Skeletal muscle satellite cell (primary cell): Measurements from ENCODE around the gene PJA2. TPM values are rescaled to one million over a fixed set of nuclear protein-coding genes. Genes with fewer than 3 reads are reported as not detected.
A peak's percentile ranks its signal among the peaks of the same experiment; 100 is the strongest.
"Not testable (repeated sequence)": the region's sequence is repeated elsewhere in the genome, so short reads cannot be mapped to it uniquely, and the experiment has no call there.

Source experiments
- H3K27me3 ChIP-seq: 2 replicates; pipeline ENCODE4 v1.7.0; 2013; ENCODE audit warnings: low read length; ENCODE audit not compliant: control insufficient read depth, insufficient read depth
- H3K36me3 ChIP-seq: 2 replicates; pipeline ENCODE4 v1.7.0; 2013; ENCODE audit warnings: mild to moderate bottlenecking, control low read depth, low read length; ENCODE audit not compliant: insufficient read depth
- H3K4me1 ChIP-seq: 2 replicates; pipeline ENCODE4 v1.7.0; 2013; ENCODE audit warnings: low read length; ENCODE audit not compliant: control insufficient read depth, insufficient read depth
- H3K4me2 ChIP-seq: 2 replicates; pipeline ENCODE4 v1.7.0; 2013; ENCODE audit warnings: mild to moderate bottlenecking, low read length
- H3K4me3 ChIP-seq: 2 replicates; pipeline ENCODE4 v1.7.0; 2013; ENCODE audit warnings: low read length
- H3K9ac ChIP-seq: 2 replicates; pipeline ENCODE4 v1.7.0; 2013; ENCODE audit warnings: mild to moderate bottlenecking, low read depth, low read length, moderate library complexity
- H3K9me3 ChIP-seq: replicated peaks from 2 replicates; pipeline ENCODE4 v1.7.0; 2013; ENCODE audit warnings: mild to moderate bottlenecking, control low read depth, low read length
- total RNA-seq: library from RNA; depleted of rRNA; stranded (reverse); fragments of >200 nt; gene quantifications from 2 replicates; pipeline ENCODE4 v1.2.3, GENCODE V29; 2012; rRNA removed

PJA2 gene
- 61.4 and 69.5 TPM in 2 replicates for total RNA-seq

- H3K36me3 ChIP-seq: no peaks in the 10 kb centered on the region
- H3K4me2 ChIP-seq: peak within 1 kb of the TSS; percentile 86
- H3K4me3 ChIP-seq: peak within 1 kb of the TSS; percentile 82
- peaks cover 33% of the 10 kb centered on the region for H3K4me1 ChIP-seq
- no peaks in the 10 kb centered on the region for H3K9me3 ChIP-seq
- peak within 1 kb of the TSS; percentile 99 for H3K9ac ChIP-seq
- H3K27me3 ChIP-seq: no peaks in the 10 kb centered on the region
Measured at GRCh38 chr5:109409844-109410388, at the start of gene PJA2. PJA2 (minus strand) TSS chr5:109409974; CDS start chr5:109383433, 26,541 bp downstream.

GRCh38 chr5:109455598-109456096, 45.9 kb upstream of the PJA2 start:
- no peaks in the 10 kb centered on the region for H3K27me3 ChIP-seq
- H3K9me3 ChIP-seq: no peaks in the 10 kb centered on the region
- peaks cover 27% of the 10 kb centered on the region for H3K4me1 ChIP-seq
- H3K4me3 ChIP-seq: no peak overlapping the region
- peak overlapping the region; percentile 69 for H3K9ac ChIP-seq
- H3K4me2 ChIP-seq: peak overlapping the region; percentile 48
- H3K36me3 ChIP-seq: no peaks in the 10 kb centered on the region

- Histone ChIP-seq H3K4me2 (peak overlapping the region; percentile 48), H3K36me3 (no peaks in the 10 kb centered on the region), H3K4me1 (peaks cover 27% of the 10 kb centered on the region), H3K9ac (peak overlapping the region; percentile 69), H3K4me3 (no peak overlapping the region), H3K9me3 (no peaks in the 10 kb centered on the region), H3K27me3 (no peaks in the 10 kb centered on the region)
Measured at GRCh38 chr5:109454731-109455505, 45.1 kb upstream of the PJA2 start.

- Histone ChIP-seq H3K4me3 (no peak overlapping the region), H3K36me3 (no peaks in the 10 kb centered on the region), H3K9me3 (no peaks in the 10 kb centered on the region), H3K4me2 (no peak overlapping the region), H3K4me1 (peaks cover 27% of the 10 kb centered on the region), H3K27me3 (no peaks in the 10 kb centered on the region), H3K9ac (no peak overlapping the region)
Measured at GRCh38 chr5:109453251-109453650, 43.5 kb upstream of the PJA2 start.

- H3K4me2 ChIP-seq: no peak overlapping the region
- no peaks in the 10 kb centered on the region for H3K9me3 ChIP-seq
- no peak overlapping the region for H3K4me3 ChIP-seq
- no peaks in the 10 kb centered on the region for H3K36me3 ChIP-seq
- no peak overlapping the region for H3K9ac ChIP-seq
- peaks cover 27% of the 10 kb centered on the region for H3K4me1 ChIP-seq
- H3K27me3 ChIP-seq: no peaks in the 10 kb centered on the region
Measured at GRCh38 chr5:109452661-109453060, 42.9 kb upstream of the PJA2 start.

GRCh38 chr5:109451146-109451545, 41.4 kb upstream of the PJA2 start:
- Histone ChIP-seq H3K36me3 (no peaks in the 10 kb centered on the region), H3K9me3 (no peaks in the 10 kb centered on the region), H3K27me3 (no peaks in the 10 kb centered on the region), H3K9ac (no peak overlapping the region), H3K4me1 (peaks cover 22% of the 10 kb centered on the region), H3K4me2 (no peak overlapping the region), H3K4me3 (no peak overlapping the region)

- H3K9me3 ChIP-seq: no peaks in the 10 kb centered on the region
- H3K4me2 ChIP-seq: no peak overlapping the region
- H3K36me3 ChIP-seq: no peaks in the 10 kb centered on the region
- peaks cover 16% of the 10 kb centered on the region for H3K4me1 ChIP-seq
- H3K9ac ChIP-seq: no peak overlapping the region
- H3K27me3 ChIP-seq: no peaks in the 10 kb centered on the region
- H3K4me3 ChIP-seq: no peak overlapping the region
Measured at GRCh38 chr5:109450129-109450877, 40.5 kb upstream of the PJA2 start.

GRCh38 chr5:109448838-109449237, 39.1 kb upstream of the PJA2 start:
- H3K27me3 ChIP-seq: no peaks in the 10 kb centered on the region
- H3K4me1 ChIP-seq: peaks cover 4% of the 10 kb centered on the region
- no peak overlapping the region for H3K4me3 ChIP-seq
- H3K4me2 ChIP-seq: no peak overlapping the region
- no peaks in the 10 kb centered on the region for H3K9me3 ChIP-seq
- no peaks in the 10 kb centered on the region for H3K36me3 ChIP-seq
- H3K9ac ChIP-seq: no peak overlapping the region

- Histone ChIP-seq H3K4me1 (no peaks in the 10 kb centered on the region), H3K36me3 (no peaks in the 10 kb centered on the region), H3K27me3 (no peaks in the 10 kb centered on the region), H3K9me3 (no peaks in the 10 kb centered on the region), H3K4me2 (no peak overlapping the region), H3K4me3 (no peak overlapping the region), H3K9ac (no peak overlapping the region)
Measured at GRCh38 chr5:109439590-109439989, 29.8 kb upstream of the PJA2 start.

GRCh38 chr5:109426075-109426474, 16.3 kb upstream of the PJA2 start:
- no peaks in the 10 kb centered on the region for H3K36me3 ChIP-seq
- H3K4me3 ChIP-seq: no peak overlapping the region
- H3K4me1 ChIP-seq: peaks cover 13% of the 10 kb centered on the region
- H3K4me2 ChIP-seq: no peak overlapping the region
- no peaks in the 10 kb centered on the region for H3K9me3 ChIP-seq
- H3K27me3 ChIP-seq: no peaks in the 10 kb centered on the region
- H3K9ac ChIP-seq: no peak overlapping the region

GRCh38 chr5:109425521-109425920, 15.7 kb upstream of the PJA2 start:
- not testable (repeated sequence) for H3K27me3 ChIP-seq, H3K9me3 ChIP-seq, H3K36me3 ChIP-seq, H3K4me3 ChIP-seq, H3K4me2 ChIP-seq, H3K9ac ChIP-seq
- peaks cover 13% of the 10 kb centered on the region for H3K4me1 ChIP-seq
